K562 (cell line): ENCODE data around the gene POLG.

Experiments
- BCL6 ChIP-seq: fragments of 250-450 bp; sonication (Bioruptor Pico); IDR thresholded peaks from 2 replicates; pipeline ENCODE4 v1.4.0; 2020
- CTCF ChIP-seq, 3 experiments: IDR thresholded peaks in 2 of 3; conservative IDR thresholded peaks in 1 of 3; 2 replicates each; pipeline ENCODE4 v1.5.1; 2011 to 2012; ENCODE audit warnings: low read length in 3 of 3, mild to moderate bottlenecking in 3 of 3, control low read depth in 2 of 3, improper control_type of control experiment in 1 of 3, inconsistent platforms in 1 of 3, low read depth in 1 of 3, mixed read lengths in 1 of 3, moderate library complexity in 1 of 3; ENCODE audit not compliant: insufficient read depth in 2 of 3
- DEAF1 ChIP-seq: fragments of 450-650 bp; formaldehyde crosslinking; IDR thresholded peaks from 2 replicates; pipeline ENCODE4 v1.4.0; 2020; ENCODE audit warnings: mild to moderate bottlenecking, moderate library complexity
- FOXA1 ChIP-seq: fragments of 450-650 bp; IDR thresholded peaks from 2 replicates; pipeline ENCODE4 v1.6.1; 2016; ENCODE audit warnings: mild to moderate bottlenecking, borderline replicate concordance
- FUS ChIP-seq: fragments of 200-400 bp; formaldehyde crosslinking; optimal IDR thresholded peaks from 2 replicates; pipeline ENCODE3; 2017; ENCODE audit warnings: low read depth, low read length
- JUND ChIP-seq, 2 experiments: IDR thresholded peaks; 2 replicates in 1 of 2; 3 replicates in 1 of 2; pipeline ENCODE4 v1.6.1; 2011; ENCODE audit warnings: borderline replicate concordance in 2 of 2, low read depth in 2 of 2, low read length in 2 of 2, improper control_type of control experiment in 1 of 2, missing biosample characterization in 1 of 2, missing genetic modification characterization in 1 of 2, missing genetic modification reagents in 1 of 2
- NRF1 ChIP-seq, 2 experiments: fragments of 450-650 bp; IDR thresholded peaks in 1 of 2; conservative IDR thresholded peaks in 1 of 2; 2 replicates each; pipeline ENCODE4 v1.6.1; 2014; ENCODE audit warnings: mild to moderate bottlenecking in 2 of 2
- POLR2A ChIP-seq: fragments of 450-650 bp; conservative IDR thresholded peaks from 2 replicates; pipeline ENCODE4 v1.6.1; 2016
- RAD51 ChIP-seq: fragments of 450-650 bp; IDR thresholded peaks from 2 replicates; pipeline ENCODE4 v1.7.1; 2016; ENCODE audit warnings: low read depth, mild to moderate bottlenecking, borderline replicate concordance
- ZBTB26 ChIP-seq: fragments of 450-650 bp; formaldehyde crosslinking; IDR thresholded peaks from 2 replicates; pipeline ENCODE4 v1.4.0; 2022; ENCODE audit warnings: missing genetic modification characterization

GRCh38 chr15:89383365-89384175, 48.9 kb upstream of the POLG start:
- TF ChIP-seq NRF1 (conservative IDR thresholded peaks at IDR 0.05 in 1 of 2, IDR thresholded peaks at IDR 0.05 in 1 of 2) = no peak
- no peak for TF ChIP-seq DEAF1 (CRISPR knock-in tag)
- no peak for TF ChIP-seq CTCF (IDR thresholded peaks at IDR 0.05 in 2 of 3, conservative IDR thresholded peaks at IDR 0.05 in 1 of 3; ENCODE audit: insufficient read depth in 2 of 3, low read depth in 1 of 3, low read length in 3 of 3)
- no peak for TF ChIP-seq RAD51
- TF ChIP-seq POLR2A = no peak
- no peak for TF ChIP-seq FUS
- no peak for TF ChIP-seq JUND (IDR thresholded peaks at IDR 0.05; ENCODE audit: borderline replicate concordance, low read depth, low read length)
- TF ChIP-seq JUND (tag; IDR thresholded peaks at IDR 0.05; ENCODE audit: borderline replicate concordance, low read depth, low read length) = no peak
- TF ChIP-seq FOXA1 = no peak
- no peak for TF ChIP-seq ZBTB26 (CRISPR knock-in tag)
- TF ChIP-seq BCL6 (CRISPR knock-in tag) = no peak
